ENCODE results near the gene PHACTR3.

Gene PHACTR3

GRCh38 chr20:59568509-59569024, 35.8 kb upstream of the PHACTR3 start:
- Mint-ChIP-seq H3K36me3 (ENCODE audit: low read depth) (no peaks in the 10 kb centered on the region), H3K27me3 (ENCODE audit: low read depth) (peaks cover 9% of the 10 kb centered on the region), H3K9me3 (no peaks in the 10 kb centered on the region), H3K4me1 (ENCODE audit: low read depth) (no peaks in the 10 kb centered on the region), H3K27ac (no peak overlapping the region), H3K4me3 (no peak overlapping the region)

GRCh38 chr20:59569305-59569704, 35.0 kb upstream of the PHACTR3 start:
- Mint-ChIP-seq H3K9me3 (no peaks in the 10 kb centered on the region), H3K4me1 (ENCODE audit: low read depth) (no peaks in the 10 kb centered on the region), H3K4me3 (no peak overlapping the region), H3K36me3 (ENCODE audit: low read depth) (no peaks in the 10 kb centered on the region), H3K27ac (no peak overlapping the region), H3K27me3 (ENCODE audit: low read depth) (peaks cover 9% of the 10 kb centered on the region)

- no peak overlapping the region for H3K4me3 Mint-ChIP-seq
- H3K9me3 Mint-ChIP-seq: no peaks in the 10 kb centered on the region
- H3K27ac Mint-ChIP-seq: no peak overlapping the region
- no peaks in the 10 kb centered on the region for H3K4me1 Mint-ChIP-seq (ENCODE audit: low read depth)
- H3K36me3 Mint-ChIP-seq (ENCODE audit: low read depth): no peaks in the 10 kb centered on the region
- peaks cover 18% of the 10 kb centered on the region for H3K27me3 Mint-ChIP-seq (ENCODE audit: low read depth)
Observed at GRCh38 chr20:59571151-59571550, 33.2 kb upstream of the PHACTR3 start.

- Mint-ChIP-seq H3K9me3 (no peaks in the 10 kb centered on the region), H3K4me1 (ENCODE audit: low read depth) (no peaks in the 10 kb centered on the region), H3K4me3 (no peak overlapping the region), H3K27me3 (ENCODE audit: low read depth) (peaks cover 24% of the 10 kb centered on the region), H3K27ac (no peak overlapping the region), H3K36me3 (ENCODE audit: low read depth) (no peaks in the 10 kb centered on the region)
Observed at GRCh38 chr20:59571551-59572314, 32.6 kb upstream of the PHACTR3 start.

GRCh38 chr20:59572515-59572914, 31.8 kb upstream of the PHACTR3 start:
- Mint-ChIP-seq H3K36me3 (ENCODE audit: low read depth) (no peaks in the 10 kb centered on the region), H3K4me3 (no peak overlapping the region), H3K27ac (no peak overlapping the region), H3K9me3 (no peaks in the 10 kb centered on the region), H3K4me1 (ENCODE audit: low read depth) (no peaks in the 10 kb centered on the region), H3K27me3 (ENCODE audit: low read depth) (peaks cover 27% of the 10 kb centered on the region)

- Mint-ChIP-seq H3K27me3 (ENCODE audit: low read depth) (peaks cover 36% of the 10 kb centered on the region), H3K4me1 (ENCODE audit: low read depth) (no peaks in the 10 kb centered on the region), H3K4me3 (no peak overlapping the region), H3K9me3 (no peaks in the 10 kb centered on the region), H3K27ac (no peak overlapping the region), H3K36me3 (ENCODE audit: low read depth) (no peaks in the 10 kb centered on the region)
Observed at GRCh38 chr20:59573837-59574236, 30.5 kb upstream of the PHACTR3 start.

GRCh38 chr20:59574308-59574707, 30.0 kb upstream of the PHACTR3 start:
- no peak overlapping the region for H3K4me3 Mint-ChIP-seq
- no peaks in the 10 kb centered on the region for H3K9me3 Mint-ChIP-seq
- H3K36me3 Mint-ChIP-seq (ENCODE audit: low read depth): no peaks in the 10 kb centered on the region
- H3K27me3 Mint-ChIP-seq (ENCODE audit: low read depth): peaks cover 40% of the 10 kb centered on the region
- no peaks in the 10 kb centered on the region for H3K4me1 Mint-ChIP-seq (ENCODE audit: low read depth)
- H3K27ac Mint-ChIP-seq: no peak overlapping the region

- Mint-ChIP-seq H3K4me3 (no peak overlapping the region), H3K36me3 (ENCODE audit: low read depth) (no peaks in the 10 kb centered on the region), H3K4me1 (ENCODE audit: low read depth) (no peaks in the 10 kb centered on the region), H3K27me3 (ENCODE audit: low read depth) (peaks cover 44% of the 10 kb centered on the region), H3K27ac (no peak overlapping the region), H3K9me3 (no peaks in the 10 kb centered on the region)
Observed at GRCh38 chr20:59575216-59575615, 29.1 kb upstream of the PHACTR3 start.

- Mint-ChIP-seq H3K36me3 (ENCODE audit: low read depth) (no peaks in the 10 kb centered on the region), H3K4me3 (no peak overlapping the region), H3K4me1 (ENCODE audit: low read depth) (no peaks in the 10 kb centered on the region), H3K9me3 (no peaks in the 10 kb centered on the region), H3K27ac (no peak overlapping the region), H3K27me3 (ENCODE audit: low read depth) (peaks cover 44% of the 10 kb centered on the region)
Observed at GRCh38 chr20:59575653-59576052, 28.7 kb upstream of the PHACTR3 start.

- H3K27me3 Mint-ChIP-seq (ENCODE audit: low read depth): peaks cover 44% of the 10 kb centered on the region
- H3K4me3 Mint-ChIP-seq: no peak overlapping the region
- no peaks in the 10 kb centered on the region for H3K9me3 Mint-ChIP-seq
- no peaks in the 10 kb centered on the region for H3K36me3 Mint-ChIP-seq (ENCODE audit: low read depth)
- no peaks in the 10 kb centered on the region for H3K4me1 Mint-ChIP-seq (ENCODE audit: low read depth)
- H3K27ac Mint-ChIP-seq: no peak overlapping the region
Observed at GRCh38 chr20:59576216-59576953, 28.0 kb upstream of the PHACTR3 start.

GRCh38 chr20:59577037-59577808, 27.1 kb upstream of the PHACTR3 start:
- Mint-ChIP-seq H3K36me3 (ENCODE audit: low read depth) (no peaks in the 10 kb centered on the region), H3K27ac (no peak overlapping the region), H3K9me3 (no peaks in the 10 kb centered on the region), H3K27me3 (ENCODE audit: low read depth) (peaks cover 40% of the 10 kb centered on the region), H3K4me3 (no peak overlapping the region), H3K4me1 (ENCODE audit: low read depth) (no peaks in the 10 kb centered on the region)

GRCh38 chr20:59577809-59578435, 26.4 kb upstream of the PHACTR3 start:
- Mint-ChIP-seq H3K4me3 (no peak overlapping the region), H3K9me3 (no peaks in the 10 kb centered on the region), H3K36me3 (ENCODE audit: low read depth) (no peaks in the 10 kb centered on the region), H3K27ac (no peak overlapping the region), H3K4me1 (ENCODE audit: low read depth) (no peaks in the 10 kb centered on the region), H3K27me3 (ENCODE audit: low read depth) (peaks cover 39% of the 10 kb centered on the region)

- peaks cover 35% of the 10 kb centered on the region for H3K27me3 Mint-ChIP-seq (ENCODE audit: low read depth)
- H3K36me3 Mint-ChIP-seq (ENCODE audit: low read depth): no peaks in the 10 kb centered on the region
- no peaks in the 10 kb centered on the region for H3K4me1 Mint-ChIP-seq (ENCODE audit: low read depth)
- no peak overlapping the region for H3K4me3 Mint-ChIP-seq
- H3K27ac Mint-ChIP-seq: no peak overlapping the region
- H3K9me3 Mint-ChIP-seq: no peaks in the 10 kb centered on the region
Observed at GRCh38 chr20:59578436-59579403, 25.6 kb upstream of the PHACTR3 start.

All from T-helper 1 cell treated with Interleukin-12 subunit alpha and Interleukin-12 subunit beta and Interleukin-4 antibody, amounts not matched to agents 30 μg/mL and 1 μg/mL, for 36 hours (primary cell).